HG03175 (cell line): ENCODE measurements around the gene CNN2.

Source experiments
- ATAC-seq: cut with Tn5 transposase; IDR thresholded peaks from one replicate; pipeline ENCODE4 v1.9.1; 2021; ENCODE audit warnings: mild to moderate bottlenecking, moderate library complexity; ENCODE audit not compliant: unreplicated experiment

The CNN2 gene

DNA sequence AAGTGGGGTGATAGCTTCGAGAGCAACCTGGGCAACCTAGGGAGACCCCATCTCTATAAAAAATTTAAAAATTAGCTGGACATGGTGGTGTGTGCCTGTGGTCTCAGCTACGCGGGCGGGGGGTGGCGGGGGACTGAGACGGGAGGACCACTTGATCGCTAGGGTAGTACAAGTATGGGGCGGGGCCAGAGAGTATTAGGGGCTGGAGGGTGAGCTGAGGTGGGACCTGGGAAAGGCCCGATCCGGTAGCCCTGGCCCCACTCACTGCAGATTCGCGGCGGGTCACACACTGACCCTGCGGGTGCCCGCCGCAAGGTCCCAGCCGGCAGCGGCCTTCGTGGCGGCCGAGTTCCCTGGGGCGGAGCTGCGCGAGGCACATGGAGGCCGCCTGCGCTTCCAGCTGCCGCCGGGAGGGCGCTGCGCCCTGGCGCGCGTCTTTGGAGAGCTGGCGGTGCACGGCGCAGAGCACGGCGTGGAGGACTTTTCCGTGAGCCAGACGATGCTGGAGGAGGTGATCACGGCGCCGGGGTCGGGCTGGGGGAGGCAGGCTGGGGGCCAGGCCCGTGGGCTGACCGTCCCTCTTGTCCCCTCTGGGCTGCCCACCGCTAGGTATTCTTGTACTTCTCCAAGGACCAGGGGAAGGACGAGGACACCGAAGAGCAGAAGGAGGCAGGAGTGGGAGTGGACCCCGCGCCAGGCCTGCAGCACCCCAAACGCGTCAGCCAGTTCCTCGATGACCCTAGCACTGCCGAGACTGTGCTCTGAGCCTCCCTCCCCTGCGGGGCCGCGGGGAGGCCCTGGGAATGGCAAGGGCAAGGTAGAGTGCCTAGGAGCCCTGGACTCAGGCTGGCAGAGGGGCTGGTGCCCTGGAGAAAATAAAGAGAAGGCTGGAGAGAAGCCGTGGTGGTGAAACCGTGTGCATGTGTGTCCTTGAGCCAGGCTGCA lies 38.5 kb downstream of the CNN2 start:
- ATAC-seq, result no peak

- ATAC-seq, result no peak
Observed at GRCh38 chr19:1065606-1066109, 39.2 kb downstream of the CNN2 start.

DNA sequence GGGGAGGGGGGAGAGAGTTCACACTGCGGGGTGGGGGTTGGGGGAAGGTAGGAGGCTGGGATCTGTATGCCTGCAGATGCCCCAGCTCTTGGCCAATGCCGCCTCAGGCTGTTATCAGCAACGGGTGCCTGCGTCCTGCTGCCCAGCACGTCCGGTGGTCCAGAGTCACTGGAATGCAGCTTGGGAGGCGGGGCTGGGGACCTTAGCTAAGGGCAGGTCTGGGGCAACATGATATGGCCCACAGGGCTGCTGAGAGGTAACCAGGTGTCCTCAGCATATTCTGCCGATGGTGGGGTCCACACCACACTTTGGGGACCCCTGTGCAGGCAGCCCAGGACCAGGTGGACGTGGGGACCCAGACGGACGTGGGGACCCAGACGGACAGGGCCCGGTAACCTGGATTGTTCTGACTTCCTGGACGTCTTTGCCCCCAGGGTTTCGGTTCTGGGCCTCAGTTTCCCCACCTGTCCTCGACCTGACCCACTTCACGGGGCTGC lies 39.9 kb downstream of the CNN2 start:
- ATAC-seq, result no peak

DNA sequence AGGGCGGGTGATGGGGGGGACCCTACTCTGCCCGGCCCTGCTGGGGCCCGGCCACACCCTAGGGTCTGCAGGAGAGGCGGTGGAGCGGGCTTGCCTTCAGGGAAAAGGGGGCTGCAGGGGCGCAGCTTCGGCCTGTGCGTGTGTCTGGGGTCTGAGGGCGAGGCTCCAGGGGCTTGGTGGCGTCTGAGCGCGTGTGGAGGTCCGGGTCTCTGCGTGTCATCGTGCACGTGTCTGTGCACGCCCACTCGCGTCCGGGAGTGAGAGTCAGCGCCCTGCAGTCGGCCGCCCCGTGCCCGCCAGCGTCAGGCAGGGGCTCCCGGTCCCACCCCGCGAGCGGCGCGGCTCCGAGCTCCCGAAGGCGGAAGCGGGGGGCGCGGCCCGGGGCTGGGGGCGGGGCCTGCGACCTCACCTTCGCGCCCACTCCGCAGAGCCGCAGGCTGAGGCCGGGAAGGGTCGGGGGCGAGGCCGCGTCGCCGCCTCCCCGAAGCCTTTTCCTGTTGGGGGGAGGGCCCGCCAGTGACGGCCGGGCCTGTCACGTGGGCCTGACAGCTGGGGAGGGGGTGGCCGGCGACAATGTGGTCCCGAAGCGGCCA lies 40.4 kb downstream of the CNN2 start, which contains the start of gene ARHGAP45:
Gene ARHGAP45 (plus strand): TSS at position 420 of the 593 bp plus-strand sequence. CDS start 239 bp downstream, outside the sequence.
- ATAC-seq, result peak; percentile 48

DNA sequence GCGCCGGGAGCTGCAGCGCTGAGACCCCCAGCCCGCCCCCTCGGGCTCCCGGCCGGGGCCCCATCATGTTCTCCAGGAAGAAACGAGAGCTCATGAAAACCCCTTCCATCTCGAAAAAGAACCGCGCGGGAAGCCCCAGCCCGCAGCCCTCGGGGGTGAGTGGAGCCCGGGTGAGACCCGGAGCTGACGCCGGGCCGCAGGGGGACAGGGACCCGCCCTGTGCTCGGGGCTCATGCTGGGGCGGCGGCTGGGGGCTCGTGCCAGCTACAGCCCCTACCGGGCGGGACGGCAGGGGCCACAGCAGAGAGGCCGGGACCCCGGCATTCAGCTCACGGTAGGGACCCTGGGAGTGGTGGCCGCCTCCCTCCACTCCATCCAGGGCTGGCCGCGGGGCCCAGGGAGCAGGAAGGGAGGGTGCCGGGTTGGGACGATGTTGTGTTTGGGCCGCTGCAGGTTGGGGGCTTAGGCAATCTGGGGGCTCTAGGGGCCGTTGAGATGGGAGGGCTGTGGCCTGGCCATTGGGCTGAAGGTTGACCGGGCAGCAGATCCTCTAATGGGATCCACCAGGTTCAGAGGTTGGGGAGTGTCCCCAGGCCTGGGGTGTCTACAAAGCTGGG lies 41.0 kb downstream of the CNN2 start:
- peak; percentile 9 for ATAC-seq

DNA sequence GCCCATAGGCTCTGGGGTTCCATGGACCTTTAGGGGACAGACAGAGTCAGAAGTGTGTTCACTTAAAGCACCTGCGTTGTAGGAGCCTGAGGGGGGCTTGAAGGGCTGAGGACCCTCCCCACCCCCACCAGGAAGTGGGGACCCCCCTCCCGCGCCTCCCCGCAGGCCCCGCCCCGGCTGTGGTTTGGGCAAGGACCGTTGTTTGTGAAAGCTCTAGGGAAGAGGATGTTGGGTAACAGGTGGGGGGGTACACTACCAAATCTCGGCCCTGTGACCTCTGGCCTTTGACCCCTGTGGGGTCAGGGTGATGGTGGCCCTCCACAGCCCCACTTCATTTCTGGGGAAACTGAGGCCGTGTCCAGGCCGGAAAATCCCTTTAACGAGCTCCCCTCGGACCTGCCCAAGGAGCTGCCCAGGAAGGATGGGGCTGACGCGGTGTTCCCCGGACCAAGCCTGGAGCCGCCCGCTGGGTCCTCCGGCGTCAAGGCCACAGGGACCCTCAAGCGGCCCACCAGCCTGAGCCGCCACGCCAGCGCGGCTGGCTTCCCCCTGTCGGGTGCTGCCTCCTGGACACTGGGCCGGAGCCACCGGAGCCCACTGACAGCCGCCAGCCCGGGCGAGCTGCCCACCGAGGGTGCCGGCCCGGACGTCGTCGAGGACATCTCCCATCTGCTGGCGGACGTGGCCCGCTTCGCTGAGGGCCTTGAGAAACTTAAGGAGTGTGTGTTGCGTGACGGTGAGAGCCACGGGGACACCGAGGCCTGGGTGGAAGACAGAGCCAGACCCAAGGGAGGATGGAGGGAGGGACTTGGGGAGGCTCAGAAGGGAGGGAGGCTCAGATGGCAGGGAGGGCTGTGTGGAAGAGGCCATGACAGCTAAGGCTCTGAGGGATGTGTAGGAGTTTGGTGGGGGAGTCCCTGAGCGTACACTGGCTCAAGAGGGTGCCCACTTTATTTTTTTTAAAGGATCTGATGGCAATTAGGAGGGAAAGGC lies 41.9 kb downstream of the CNN2 start:
- ATAC-seq, result no peak

GRCh38 chr19:1069009-1069779 lies 42.8 kb downstream of the CNN2 start:
- no peak for ATAC-seq

GRCh38 chr19:1070576-1070930 lies 44.1 kb downstream of the CNN2 start:
- no peak for ATAC-seq

- ATAC-seq, result no peak
Observed at GRCh38 chr19:1070931-1071791, 44.8 kb downstream of the CNN2 start.

- ATAC-seq, result no peak
Observed at GRCh38 chr19:1072371-1073015, 46.1 kb downstream of the CNN2 start.

- no peak for ATAC-seq
Observed at GRCh38 chr19:1073063-1073955, 46.9 kb downstream of the CNN2 start.

DNA sequence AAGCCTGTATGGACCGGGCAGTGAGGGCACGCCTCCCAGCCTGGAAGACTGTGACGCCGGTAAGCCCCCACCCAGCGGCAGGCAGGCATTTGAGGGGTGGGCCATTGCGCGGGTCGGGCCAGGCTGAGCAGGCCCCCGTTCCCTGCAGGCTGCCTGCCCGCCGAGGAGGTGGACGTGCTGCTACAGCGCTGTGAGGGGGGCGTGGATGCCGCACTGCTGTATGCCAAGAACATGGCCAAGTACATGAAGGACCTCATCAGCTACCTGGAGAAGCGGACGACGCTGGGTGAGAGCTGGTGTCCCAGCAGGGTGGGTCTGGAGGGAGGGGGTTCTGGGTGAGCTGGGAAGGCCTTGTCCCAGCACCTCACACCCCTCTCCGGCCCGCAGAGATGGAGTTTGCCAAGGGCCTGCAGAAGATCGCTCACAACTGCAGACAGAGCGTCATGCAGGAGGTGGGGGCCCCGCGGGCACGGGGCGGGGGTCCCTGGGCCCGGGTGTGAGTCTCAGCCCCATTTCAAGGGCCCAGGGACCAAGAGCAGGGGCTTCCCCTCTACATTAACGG lies 47.6 kb downstream of the CNN2 start:
- ATAC-seq, result no peak

- ATAC-seq, result no peak
Observed at GRCh38 chr19:1074544-1075283, 48.3 kb downstream of the CNN2 start.

GRCh38 chr19:1076046-1076386 lies 49.6 kb downstream of the CNN2 start:
- ATAC-seq, result no peak

GRCh38 chr19:1076951-1077350 lies 50.5 kb downstream of the CNN2 start:
- ATAC-seq, result peak; percentile 61

GRCh38 chr19:1079566-1080111 lies 53.2 kb downstream of the CNN2 start:
- no peak for ATAC-seq
